H1 (cell line): ENCODE data around the gene RGS3. TPM values are rescaled to one million over a fixed set of nuclear protein-coding genes. Genes with fewer than 3 reads are reported as not detected.

Experiments used
- CTCF ChIA-PET: fragments of 300-600 bp; sonication (Branson Sonifier 250); formaldehyde crosslinking; loops from one replicate; lab custom pipeline; 2021; ENCODE audit not compliant: partially characterized antibody; lab: Charles Lee
- POLR2A ChIA-PET: fragments of 300-600 bp; sonication (Branson Sonifier 250); formaldehyde crosslinking; loops from one replicate; lab custom pipeline; 2021; ENCODE audit warnings: inconsistent platforms; ENCODE audit not compliant: partially characterized antibody; lab: Charles Lee
- DNase-seq, 2 experiments: peaks; one replicate each; pipeline versions ENCODE4 v3.0.0 to v3.0.0-alpha.2; 2010 to 2022; ENCODE audit warnings: low spot score in 2 of 2, low read depth in 1 of 2, mixed read lengths in 1 of 2
- FAIRE-seq: peaks from 2 replicates; lab custom pipeline; 2011; peaks lifted over from hg19 to GRCh38; lab: Jason Lieb, UNC
- H2AFZ ChIP-seq: 2 replicates; pipeline ENCODE4 v1.8.1; 2012; ENCODE audit warnings: low read length, inconsistent platforms
- H2AK5ac ChIP-seq: 2 replicates; pipeline ENCODE4 v1.6.1; 2013; ENCODE audit warnings: low read depth, low read length
- H2BK120ac ChIP-seq: replicated peaks from 2 replicates; pipeline ENCODE3; 2013; ENCODE audit warnings: low read depth, low read length, inconsistent platforms
- H2BK12ac ChIP-seq: 2 replicates; pipeline ENCODE4 v1.6.1; 2013; ENCODE audit warnings: low read depth, low read length
- H2BK15ac ChIP-seq: 2 replicates; pipeline ENCODE4 v1.6.1; 2013; ENCODE audit warnings: low read length
- H2BK20ac ChIP-seq: 2 replicates; pipeline ENCODE4 v1.6.1; 2013; ENCODE audit warnings: low read length
- H2BK5ac ChIP-seq: 2 replicates; pipeline ENCODE4 v1.6.1; 2013; ENCODE audit warnings: low read depth, low read length
- H3K14ac ChIP-seq: 2 replicates; pipeline ENCODE4 v1.6.1; 2013; ENCODE audit warnings: inconsistent platforms; ENCODE audit not compliant: insufficient read length
- H3K18ac ChIP-seq: 2 replicates; pipeline ENCODE4 v1.6.1; 2013; ENCODE audit warnings: low read length; ENCODE audit errors: extremely low read depth
- H3K23ac ChIP-seq: 2 replicates; pipeline ENCODE4 v1.6.1; 2013; ENCODE audit warnings: inconsistent platforms; ENCODE audit not compliant: insufficient read length
- H3K23me2 ChIP-seq: 2 replicates; pipeline ENCODE4 v1.6.1; 2013; ENCODE audit warnings: low read depth, low read length
- H3K27ac ChIP-seq: 2 replicates; pipeline ENCODE4 v1.6.1; 2011; ENCODE audit warnings: low read depth, low read length, inconsistent platforms
- H3K27me3 ChIP-seq, 4 experiments: replicated peaks in 1 of 4; 1 replicate in 1 of 4; 2 replicates in 3 of 4; pipeline versions ENCODE4 v1.6.1 to v1.8.1; 2011 to 2013; ENCODE audit warnings: low read length in 3 of 4, mild to moderate bottlenecking in 3 of 4, inconsistent platforms in 2 of 4, mixed read lengths in 2 of 4, moderate library complexity in 1 of 4; ENCODE audit not compliant: control insufficient read depth in 3 of 4, insufficient read depth in 3 of 4; ENCODE audit errors: extremely low read depth in 1 of 4
- H3K36me3 ChIP-seq, 4 experiments: 2 replicates each; pipeline versions ENCODE4 v1.6.1 to v1.8.1; 2011 to 2013; ENCODE audit warnings: mild to moderate bottlenecking in 4 of 4, low read length in 3 of 4, moderate library complexity in 2 of 4, control low read depth in 1 of 4, inconsistent platforms in 1 of 4; ENCODE audit not compliant: insufficient read depth in 4 of 4, control insufficient read depth in 2 of 4
- H3K4ac ChIP-seq: replicated peaks from 2 replicates; pipeline ENCODE3; 2013; ENCODE audit warnings: low read length, low read depth, mixed read lengths, inconsistent platforms; ENCODE audit not compliant: insufficient read length
- H3K4me1 ChIP-seq, 4 experiments: replicated peaks in 1 of 4; 1 replicate in 1 of 4; 2 replicates in 3 of 4; pipeline versions ENCODE4 v1.6.1 to v1.8.1; 2011 to 2013; ENCODE audit warnings: low read length in 3 of 4, inconsistent platforms in 2 of 4, mixed read lengths in 1 of 4; ENCODE audit not compliant: insufficient read depth in 4 of 4, control insufficient read depth in 3 of 4
- H3K4me2 ChIP-seq, 2 experiments: 2 replicates each; pipeline versions ENCODE4 v1.6.1 to v1.8.1; 2011 to 2013; ENCODE audit warnings: low read depth in 2 of 2, low read length in 2 of 2, control low read depth in 1 of 2, inconsistent platforms in 1 of 2, mild to moderate bottlenecking in 1 of 2; ENCODE audit not compliant: insufficient read depth in 1 of 2
- H3K4me3 ChIP-seq, 4 experiments: fragments of 200-600, 300-600 bp in 1 of 4; sonication (generic), shearing (Covaris generic), sonication (Bioruptor Twin) in 1 of 4; 2 replicates each; pipeline versions ENCODE4 v1.5.1 to v1.8.1; 2011 to 2016; ENCODE audit warnings: low read length in 4 of 4, low read depth in 3 of 4, control low read depth in 2 of 4, inconsistent platforms in 2 of 4, mild to moderate bottlenecking in 2 of 4, mixed read lengths in 1 of 4, moderate library complexity in 1 of 4; ENCODE audit not compliant: insufficient read depth in 2 of 4; ENCODE audit errors: extremely low read depth in 1 of 4
- H3K56ac ChIP-seq: replicated peaks from 2 replicates; pipeline ENCODE3; 2013; ENCODE audit warnings: low read depth, mild to moderate bottlenecking, mixed read lengths, low read length, inconsistent platforms; ENCODE audit not compliant: insufficient read length
- H3K79me1 ChIP-seq: 2 replicates; pipeline ENCODE4 v1.6.1; 2013; ENCODE audit warnings: low read depth, low read length, control low read depth
- H3K79me2 ChIP-seq, 2 experiments: 2 replicates each; pipeline versions ENCODE4 v1.6.1 to v1.8.1; 2012 to 2013; ENCODE audit warnings: low read length in 2 of 2, mild to moderate bottlenecking in 2 of 2, inconsistent platforms in 1 of 2; ENCODE audit not compliant: insufficient read depth in 2 of 2, control insufficient read depth in 1 of 2
- H3K9ac ChIP-seq, 4 experiments: replicated peaks in 1 of 4; 1 replicate in 1 of 4; 2 replicates in 3 of 4; pipeline versions ENCODE4 v1.6.1 to v1.8.1; 2011 to 2013; ENCODE audit warnings: low read depth in 3 of 4, low read length in 3 of 4, control low read depth in 2 of 4, mild to moderate bottlenecking in 2 of 4, moderate library complexity in 2 of 4, inconsistent platforms in 1 of 4; ENCODE audit errors: extremely low read depth in 1 of 4
- H3K9me3 ChIP-seq, 2 experiments: 2 replicates each; pipeline versions ENCODE4 v1.6.1 to v1.8.1; 2012 to 2013; ENCODE audit warnings: mild to moderate bottlenecking in 2 of 2, moderate library complexity in 2 of 2, control low read depth in 1 of 2, inconsistent platforms in 1 of 2, low read depth in 1 of 2, low read length in 1 of 2, mixed read lengths in 1 of 2; ENCODE audit not compliant: insufficient read depth in 2 of 2
- H4K20me1 ChIP-seq, 2 experiments: replicated peaks in 1 of 2; 2 replicates each; pipeline versions ENCODE3 to v1.8.1; 2011 to 2013; ENCODE audit warnings: inconsistent platforms in 2 of 2, low read length in 2 of 2, mild to moderate bottlenecking in 1 of 2; ENCODE audit not compliant: insufficient read depth in 2 of 2, control insufficient read depth in 1 of 2
- H4K5ac ChIP-seq: 2 replicates; pipeline ENCODE4 v1.6.1; 2013; ENCODE audit warnings: low read length, low read depth, mixed read lengths, inconsistent platforms; ENCODE audit not compliant: insufficient read length
- H4K8ac ChIP-seq: 2 replicates; pipeline ENCODE4 v1.8.0; 2013; ENCODE audit warnings: mild to moderate bottlenecking, moderate library complexity, low read length, inconsistent platforms; ENCODE audit not compliant: insufficient read depth; ENCODE audit errors: extremely low read depth
- H4K91ac ChIP-seq: replicated peaks from 2 replicates; pipeline ENCODE3; 2013; ENCODE audit warnings: low read length, mixed read lengths, inconsistent platforms; ENCODE audit not compliant: insufficient read length
- ATF2 ChIP-seq: IDR thresholded peaks from 2 replicates; pipeline ENCODE4 v1.6.1; 2012; ENCODE audit warnings: low read length, inconsistent platforms
- CTCF ChIP-seq, 3 experiments: IDR thresholded peaks; 1 replicate in 2 of 3; 2 replicates in 1 of 3; pipeline versions ENCODE4 v1.5.1 to v1.6.1; 2011; ENCODE audit warnings: low read length in 3 of 3, mild to moderate bottlenecking in 3 of 3, inconsistent platforms in 2 of 3, low read depth in 1 of 3, moderate library complexity in 1 of 3; ENCODE audit not compliant: insufficient read depth in 1 of 3; ENCODE audit errors: control extremely low read depth in 1 of 3
- GABPA ChIP-seq: IDR thresholded peaks from 2 replicates; pipeline ENCODE4 v1.6.1; 2011; ENCODE audit warnings: mild to moderate bottlenecking, low read length, moderate library complexity, borderline replicate concordance; ENCODE audit not compliant: insufficient read depth
- HDAC2 ChIP-seq, 2 experiments: fragments of 300-600 bp in 1 of 2; sonication (generic) in 1 of 2; IDR thresholded peaks; 2 replicates each; pipeline ENCODE4 v1.6.1; 2011 to 2012; ENCODE audit warnings: low read depth in 2 of 2, low read length in 2 of 2, mild to moderate bottlenecking in 2 of 2, moderate library complexity in 2 of 2, borderline replicate concordance in 1 of 2, inconsistent platforms in 1 of 2
- POLR2A ChIP-seq, 2 experiments: IDR thresholded peaks; 1 replicate in 1 of 2; 2 replicates in 1 of 2; pipeline ENCODE4 v1.6.1; 2011; ENCODE audit warnings: low read depth in 2 of 2, low read length in 2 of 2, mild to moderate bottlenecking in 2 of 2; ENCODE audit errors: control extremely low read depth in 1 of 2
- RFX5 ChIP-seq: IDR thresholded peaks from 2 replicates; pipeline ENCODE4 v1.6.1; 2011; ENCODE audit warnings: low read depth, low read length, improper control_type of control experiment, borderline replicate concordance
- RXRA ChIP-seq: IDR thresholded peaks from 2 replicates; pipeline ENCODE4 v1.6.1; 2011; ENCODE audit warnings: low read depth, mild to moderate bottlenecking, low read length, moderate library complexity; ENCODE audit not compliant: insufficient read depth
- SIX5 ChIP-seq: IDR thresholded peaks from 2 replicates; pipeline ENCODE4 v1.6.1; 2011; ENCODE audit warnings: mild to moderate bottlenecking, low read depth, low read length
- WGBS, 2 experiments: shearing (Covaris generic) in 1 of 2; methylation state at CpG; one replicate each; pipeline versions ENCODE4 v1.1.6 to v1.1.7; 2013 to 2015; ENCODE audit warnings: low lambda C conversion rate in 2 of 2, mixed read lengths in 2 of 2, inconsistent platforms in 1 of 2, low coverage in 1 of 2, missing lambda C conversion rate in 1 of 2; ENCODE audit not compliant: insufficient replicate concordance in 2 of 2, insufficient coverage in 1 of 2, insufficient read length in 1 of 2; ENCODE audit errors: extremely low coverage in 1 of 2, missing lambda C conversion rate in 1 of 2; 5-methylcytosine and 5-hydroxymethylcytosine counted together
- polyA plus RNA-seq, 7 experiments: library from polyadenylated mRNA; depleted of rRNA in 3 of 7; stranded (reverse) in 5 of 7; unstranded in 2 of 7; fragments of >200 nt in 5 of 7; fragments of 200-250 nt in 2 of 7; gene quantifications; 1 replicate in 5 of 7; 2 replicates in 1 of 7; 4 replicates in 1 of 7; pipeline versions ENCODE4 v1.2.1 to v1.2.3, GENCODE V29; 2011 to 2013; ENCODE audit warnings: missing spikeins in 2 of 7, mixed read lengths in 2 of 7
- total RNA-seq: library from RNA; stranded (reverse); fragmentation: NEBNext Ultra II Directional; extraction: Animal tissue kit (Norgen Biotek cat#: 25700); gene quantifications from 2 replicates; pipeline ENCODE4 v1.2.1, GENCODE V29; 2021

RGS3 gene
- total and polyA plus RNA-seq, 2 of the 8 experiments (the other 6 are each of a cell fraction or from before 2014, with no cell fraction given): 12.6 to 18.2 TPM

- peaks cover 0 to 29% (median 19%) of the 10 kb centered on the region in 4 experiments; a peak in 6 of 7 replicates for H3K27me3 ChIP-seq
- H3K9ac ChIP-seq: no peak overlapping the region
- no peak overlapping the region for H2BK12ac ChIP-seq
- H3K4me3 ChIP-seq: no peak overlapping the region
- H2BK5ac ChIP-seq: no peak overlapping the region
- no peaks in the 10 kb centered on the region for H4K20me1 ChIP-seq
- H3K79me2 ChIP-seq: no peaks in the 10 kb centered on the region
- peaks cover 0 to 10% (median 7%) of the 10 kb centered on the region in 4 experiments; a peak in 6 of 7 replicates for H3K4me1 ChIP-seq
- H3K14ac ChIP-seq: no peak overlapping the region
- H3K9me3 ChIP-seq: no peaks in the 10 kb centered on the region
- H2BK15ac ChIP-seq: no peak overlapping the region
- CTCF ChIA-PET: interaction anchor here (0.6 to 2.9 kb wide), 4 partner anchors 12 to 88 kb away, joined by 3 to 8 read pairs (median 4); no protein-coding TSS in a partner anchor
- H3K23ac ChIP-seq: no peak overlapping the region
- H4K5ac ChIP-seq: no peak overlapping the region
- DNase-seq (peak in 1 of 2 experiments; percentile 32), FAIRE-seq (no peak)
- no peak overlapping the region for H2BK20ac ChIP-seq
- H4K8ac ChIP-seq: no peak overlapping the region
- peaks cover 6% of the 10 kb centered on the region; the same call in 1 of the 2 replicates for H3K23me2 ChIP-seq
- no peak overlapping the region for H3K18ac ChIP-seq
- no peak overlapping the region for H3K56ac ChIP-seq
- H3K4me2 ChIP-seq: no peak overlapping the region; a peak in 1 of 4 replicates
- no peak overlapping the region for H2BK120ac ChIP-seq
- no peak overlapping the region for H4K91ac ChIP-seq
- H2AK5ac ChIP-seq: no peak overlapping the region
- H3K79me1 ChIP-seq: no peaks in the 10 kb centered on the region
- 86% methylated on average over 2 of the region's 2 CpGs; no CpG with 5 or more reads in 1 of the 2 experiments for WGBS, 2 experiments
- no peak overlapping the region for H2AFZ ChIP-seq
- POLR2A ChIA-PET: interaction anchor here (0.9 to 1.1 kb wide), 2 partner anchors 14 to 128 kb away, joined by 3 to 6 read pairs; no protein-coding TSS in a partner anchor
- H3K4ac ChIP-seq: no peak overlapping the region
- no peak overlapping the region for H3K27ac ChIP-seq
- H3K36me3 ChIP-seq: no peaks in the 10 kb centered on the region
- no peak for TF ChIP-seq SIX5
- TF ChIP-seq ATF2: no peak
- no peak for TF ChIP-seq RXRA
- no peak for TF ChIP-seq RFX5
- TF ChIP-seq HDAC2 (IDR thresholded peaks at IDR 0.05; ENCODE audit: borderline replicate concordance in 1 of 2, low read depth in 2 of 2, low read length in 2 of 2): no peak
- no peak for TF ChIP-seq CTCF (IDR thresholded peaks at IDR 0.05; ENCODE audit: control extremely low read depth in 1 of 3, insufficient read depth in 1 of 3, low read depth in 1 of 3, low read length in 3 of 3)
- no peak for TF ChIP-seq POLR2A (IDR thresholded peaks at IDR 0.05; ENCODE audit: control extremely low read depth in 1 of 2, low read depth in 2 of 2, low read length in 2 of 2)
- TF ChIP-seq GABPA: no peak
Observed at GRCh38 chr9:113465599-113466140, 2.1 kb downstream of the RGS3 start.
